SKM-1 treated with dmso at 0.1 percent for 144 hours (cell line): ENCODE results near the gene PRSS57.

Source experiments
- DNase-seq: peaks from one replicate; lab custom pipeline; 2025; ENCODE audit not compliant: unreplicated experiment; lab: John Stamatoyannopoulos, UW

PRSS57 gene

DNA sequence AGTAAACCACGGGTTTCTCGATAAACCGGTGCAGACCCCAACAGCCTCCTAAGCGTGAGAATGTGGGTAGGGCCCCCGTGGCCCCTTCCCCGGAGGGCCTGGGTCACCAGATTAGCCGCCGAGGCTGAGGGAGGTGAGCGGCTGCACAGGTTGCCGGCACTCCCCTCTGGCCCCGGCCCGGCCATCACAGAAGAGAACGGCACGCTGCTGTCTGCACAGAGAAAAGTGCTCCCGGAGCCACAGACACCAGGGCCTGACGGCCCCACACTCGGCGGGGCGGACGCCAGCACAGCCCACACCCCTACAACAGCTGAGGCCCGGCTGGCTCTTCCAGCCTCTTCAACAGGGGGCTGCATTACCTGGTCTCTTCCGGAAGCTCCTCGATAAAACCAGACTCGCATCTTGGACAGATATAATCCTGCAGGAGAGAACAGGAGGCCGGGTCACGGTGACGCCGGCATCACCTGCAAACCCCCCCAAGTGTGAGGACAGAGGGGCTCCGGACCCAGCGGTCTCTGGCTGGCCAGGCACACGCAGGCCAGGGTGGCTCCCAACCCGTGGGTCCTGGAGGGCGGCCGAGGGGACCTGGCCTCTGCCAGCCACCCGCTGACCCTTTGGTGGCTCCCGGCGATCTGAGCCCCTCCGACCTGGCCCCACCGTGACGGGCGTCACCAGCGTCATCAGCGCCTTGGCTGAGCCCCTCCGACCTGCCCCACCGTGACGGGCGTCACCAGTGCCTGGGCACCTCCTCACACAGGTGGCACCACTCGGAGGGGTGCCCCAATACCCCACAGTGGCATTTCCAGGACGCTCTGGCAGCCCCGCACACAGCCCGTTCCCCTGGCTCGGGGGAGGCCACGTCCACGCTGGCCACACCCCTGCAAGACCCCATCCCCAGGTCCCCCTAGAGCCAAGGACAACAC lies 42.5 kb downstream of the PRSS57 start:
- DNase-seq: no peak

DNA sequence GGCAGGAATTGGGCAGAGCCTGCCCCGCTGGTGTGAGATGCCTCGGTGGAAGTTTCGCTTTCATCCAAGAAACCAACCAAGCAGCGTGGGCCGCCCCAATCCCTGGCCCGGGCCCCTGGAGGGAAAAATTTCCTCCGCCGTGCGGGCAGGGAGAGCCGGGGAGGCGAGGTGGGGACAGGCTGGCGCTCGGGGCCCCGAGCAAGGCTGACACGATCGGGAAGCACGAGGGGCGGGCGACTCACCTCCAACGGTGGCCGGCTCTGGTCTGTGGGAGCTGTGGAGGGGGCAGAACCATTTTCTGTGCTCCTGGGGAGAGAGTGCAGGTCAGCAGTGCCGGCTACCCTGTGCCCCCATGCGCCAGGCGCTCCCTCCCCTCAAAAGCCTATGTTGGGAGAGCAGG lies 43.3 kb downstream of the PRSS57 start:
- DNase-seq: no peak

DNA sequence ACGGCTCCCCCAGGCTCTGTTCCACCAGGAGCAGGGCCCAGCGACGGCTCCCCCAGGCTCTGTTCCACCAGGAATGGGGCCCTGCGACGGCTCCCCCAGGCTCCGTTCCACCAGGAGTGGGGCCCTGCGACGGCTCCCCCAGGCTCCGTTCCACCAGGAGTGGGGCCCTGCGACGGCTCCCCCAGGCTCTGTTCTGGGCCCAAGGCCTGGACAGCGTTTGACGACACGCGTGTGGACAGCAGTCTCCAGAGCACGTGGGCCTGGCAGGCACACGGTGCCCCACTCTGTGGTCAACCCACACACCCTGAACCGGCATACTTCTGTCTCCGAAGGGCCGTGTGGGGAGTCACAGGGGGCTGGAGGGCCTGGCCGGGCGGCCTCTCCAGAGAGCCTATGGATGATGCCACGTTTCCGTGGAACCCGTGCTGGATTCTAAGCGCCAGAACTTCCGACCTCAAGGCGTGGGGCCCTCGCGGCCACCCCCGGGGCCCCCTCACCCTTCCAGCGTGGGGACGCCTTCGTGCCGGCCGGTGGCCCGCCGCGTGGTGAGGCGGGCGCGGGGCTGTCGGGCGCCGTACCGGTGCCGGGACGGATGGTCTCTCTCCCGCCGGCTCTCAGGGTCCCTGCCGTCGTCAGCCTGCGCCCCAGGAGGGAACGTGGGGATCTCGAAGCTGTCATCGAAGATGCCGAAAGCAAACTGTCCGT lies 44.0 kb downstream of the PRSS57 start:
- no peak for DNase-seq

DNA sequence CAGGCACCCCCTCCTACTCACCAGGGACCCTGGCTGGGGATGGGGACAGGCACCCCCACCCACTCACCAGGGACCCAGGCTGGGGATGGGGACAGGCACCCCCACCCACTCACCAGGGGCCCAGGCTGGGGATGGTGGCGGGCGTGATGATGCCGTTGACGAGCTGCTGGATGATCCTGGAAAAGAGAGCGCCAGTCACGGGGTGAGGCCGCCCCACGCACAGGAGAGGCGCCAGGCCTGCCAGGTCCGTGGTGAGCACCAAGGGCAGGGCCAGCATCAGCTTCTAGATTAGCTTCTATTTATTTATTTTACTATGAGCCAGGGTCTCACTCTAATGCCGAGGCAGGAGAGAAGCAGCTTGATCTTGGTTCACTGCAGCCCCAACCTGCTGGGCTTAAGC lies 45.1 kb downstream of the PRSS57 start:
- no peak for DNase-seq

DNA sequence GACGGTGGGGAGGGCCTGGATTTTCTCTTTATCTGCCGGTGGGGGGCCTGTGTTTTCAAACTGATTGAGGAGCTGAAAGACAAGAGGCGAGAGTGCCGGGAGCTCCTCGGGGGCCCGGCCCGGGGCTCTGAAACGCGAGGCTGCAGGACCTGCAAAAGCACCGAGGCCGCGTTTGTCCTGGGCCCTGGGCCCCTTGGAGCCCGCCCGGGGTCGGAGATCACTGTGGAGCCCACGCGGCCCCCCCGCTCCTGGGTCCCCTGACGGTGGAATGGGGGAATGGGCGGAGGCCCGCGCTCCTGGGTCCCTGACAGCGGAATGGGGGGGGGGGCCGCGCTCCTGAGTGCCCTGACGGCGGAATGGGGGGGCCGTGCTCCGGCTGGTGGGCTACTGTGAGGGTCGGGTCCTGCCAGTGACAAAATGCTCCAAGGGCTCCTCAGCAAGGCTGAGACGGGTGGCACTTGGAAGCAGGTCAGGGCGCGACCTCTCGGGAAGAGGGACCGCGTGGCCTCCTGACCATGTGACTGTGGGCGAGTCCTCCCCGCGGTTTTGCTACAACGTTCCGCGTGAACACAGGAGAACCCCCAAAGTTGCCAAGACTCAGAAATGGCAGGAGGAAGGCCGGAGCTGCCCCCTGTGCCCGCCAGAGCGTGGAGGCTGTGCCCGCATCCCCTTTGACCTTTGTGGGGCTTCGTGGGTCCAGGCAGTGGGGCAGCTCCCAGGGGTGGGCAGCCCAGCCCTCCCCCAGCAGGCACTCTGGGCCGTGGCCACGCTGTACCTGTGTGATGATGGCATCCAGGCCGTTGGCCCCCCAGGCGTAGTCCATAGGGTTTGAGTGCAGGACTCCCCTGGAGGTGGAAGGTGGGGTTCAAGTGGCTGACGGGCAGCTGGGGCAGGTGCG lies 46.1 kb downstream of the PRSS57 start:
- no peak for DNase-seq

DNA sequence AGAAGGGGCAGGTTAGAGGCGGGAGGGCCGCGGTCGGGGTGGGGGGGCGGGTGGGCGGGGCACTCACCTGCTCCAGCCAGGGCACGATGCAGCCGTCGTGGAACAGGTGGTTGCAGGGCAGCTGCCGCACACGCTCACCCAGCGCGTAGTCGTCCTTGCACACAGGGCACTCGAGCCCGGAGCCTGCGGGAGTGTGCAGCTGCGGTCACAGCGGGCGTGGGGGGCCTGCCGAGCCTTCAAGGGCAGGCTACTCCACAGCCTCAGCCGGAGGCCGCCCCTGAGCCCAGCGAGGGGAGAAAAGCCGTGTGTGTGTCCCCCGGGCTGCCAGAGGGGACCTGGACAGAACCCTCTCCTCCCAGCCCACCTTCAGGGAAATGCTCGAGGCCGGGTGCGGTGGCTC lies 46.9 kb downstream of the PRSS57 start:
- DNase-seq: no peak

DNA sequence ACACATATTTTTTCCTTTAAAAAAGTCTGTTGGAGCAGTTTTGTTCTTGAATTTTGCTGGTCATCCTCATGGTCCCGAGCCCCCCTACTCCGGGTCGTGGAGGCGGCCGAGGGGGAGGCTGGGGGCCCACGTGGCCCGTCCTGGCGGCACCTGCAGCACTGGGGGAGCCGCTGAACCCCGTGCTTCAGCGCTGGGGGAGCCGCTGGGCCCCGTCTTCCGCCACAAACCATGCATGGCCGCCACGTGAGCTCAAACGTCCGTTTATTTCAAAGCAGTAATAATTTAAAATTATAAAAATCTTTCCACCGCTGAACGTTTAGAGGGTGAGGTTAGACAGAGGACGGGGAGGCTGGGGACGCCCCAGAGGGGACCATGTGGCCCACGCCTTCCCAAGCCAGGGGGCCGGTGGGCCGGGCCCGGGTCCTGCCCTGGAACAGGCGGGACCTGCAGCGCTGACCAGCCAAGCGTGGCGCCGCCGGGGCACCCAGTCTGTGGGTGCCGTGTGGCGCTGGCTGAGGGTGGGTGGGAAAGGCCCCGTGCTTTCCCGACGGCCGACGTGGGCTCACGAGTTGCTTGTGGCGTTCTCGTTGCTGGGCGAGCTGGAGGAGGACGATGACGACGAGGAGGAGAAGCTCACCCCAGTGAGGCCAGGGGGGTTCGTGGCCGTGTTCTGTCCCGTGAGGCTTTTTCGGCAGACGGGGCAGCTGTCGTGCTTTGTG lies 47.5 kb downstream of the PRSS57 start:
- DNase-seq: no peak

DNA sequence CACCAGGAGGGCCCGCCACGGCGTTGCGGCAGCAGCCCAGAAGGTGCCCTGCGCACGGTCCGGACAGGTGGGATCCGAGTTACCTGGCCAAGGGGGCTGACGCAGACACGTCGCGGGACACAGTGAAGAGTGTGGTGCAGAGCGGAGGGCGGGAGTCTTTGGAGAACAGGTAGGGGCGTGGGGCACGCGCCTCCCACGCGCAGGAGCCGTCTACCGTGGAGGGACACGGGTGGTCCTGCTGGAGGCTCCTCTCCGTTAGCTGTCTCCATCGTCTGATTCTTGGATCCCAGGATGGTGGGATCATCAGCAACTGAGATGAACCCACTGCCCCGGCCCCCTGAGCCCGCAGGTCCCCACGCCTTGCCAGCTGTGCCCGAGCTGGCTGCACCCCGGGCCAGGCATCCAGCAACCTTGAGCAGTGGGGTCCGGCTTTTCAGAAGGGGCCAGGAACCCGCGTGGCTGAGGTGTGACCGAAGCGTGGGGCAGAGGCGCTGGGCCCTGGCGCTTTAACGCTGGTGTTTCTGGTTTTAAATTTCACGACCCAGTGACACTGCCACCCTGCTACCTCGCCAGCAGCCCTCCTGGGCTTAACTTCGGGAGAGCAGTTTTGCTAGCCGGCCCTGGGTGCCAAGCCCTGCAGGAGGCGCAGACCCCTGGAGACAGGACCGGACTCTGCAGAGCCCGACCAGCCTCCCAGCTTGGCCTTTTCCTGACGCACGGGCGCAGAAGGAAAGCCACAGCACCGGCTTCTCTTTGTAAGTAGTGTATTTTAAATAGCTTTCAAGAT lies 48.3 kb downstream of the PRSS57 start:
- DNase-seq: no peak

DNA sequence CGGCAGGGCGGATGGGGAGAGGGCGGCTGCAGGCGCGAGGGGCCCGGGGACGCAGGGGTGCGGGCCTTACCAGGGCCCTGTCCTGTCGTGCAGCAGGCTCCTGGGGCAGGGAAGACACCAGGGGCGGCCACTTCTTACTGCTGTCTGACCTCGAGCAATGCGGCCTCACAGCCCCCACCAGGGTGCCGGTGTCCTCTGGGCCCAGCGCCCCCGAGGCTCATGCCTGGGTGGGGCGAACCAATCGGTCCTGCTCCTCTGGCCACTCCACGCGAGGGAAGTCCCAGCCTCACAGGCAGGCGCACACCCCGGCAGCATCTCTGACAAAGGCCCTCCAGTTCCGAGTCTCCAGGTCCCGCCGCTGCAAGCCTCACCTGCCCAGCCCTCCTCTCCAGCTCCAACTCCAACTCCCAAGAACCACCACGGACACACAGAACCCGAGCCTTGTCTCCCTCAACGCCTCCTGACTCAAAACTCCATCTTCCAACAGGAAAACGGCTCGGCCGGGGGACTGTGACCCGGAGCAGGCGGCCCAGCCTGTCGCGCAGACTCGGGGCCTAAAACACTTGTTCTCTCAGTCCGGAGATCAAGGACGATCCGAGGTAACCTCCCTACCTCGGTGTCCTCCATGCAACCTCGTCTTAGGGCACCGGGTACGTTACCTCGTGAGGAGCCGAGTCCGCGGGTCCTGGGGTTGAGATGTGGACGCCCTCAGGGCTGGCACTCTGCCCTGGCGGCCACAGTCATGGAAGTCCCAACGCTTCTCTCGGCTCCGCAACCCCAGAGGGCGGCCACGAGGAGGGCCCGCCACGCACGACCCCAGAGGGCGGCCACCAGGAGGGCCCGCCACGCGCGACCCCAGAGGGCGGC lies 49.1 kb downstream of the PRSS57 start:
- DNase-seq: no peak

DNA sequence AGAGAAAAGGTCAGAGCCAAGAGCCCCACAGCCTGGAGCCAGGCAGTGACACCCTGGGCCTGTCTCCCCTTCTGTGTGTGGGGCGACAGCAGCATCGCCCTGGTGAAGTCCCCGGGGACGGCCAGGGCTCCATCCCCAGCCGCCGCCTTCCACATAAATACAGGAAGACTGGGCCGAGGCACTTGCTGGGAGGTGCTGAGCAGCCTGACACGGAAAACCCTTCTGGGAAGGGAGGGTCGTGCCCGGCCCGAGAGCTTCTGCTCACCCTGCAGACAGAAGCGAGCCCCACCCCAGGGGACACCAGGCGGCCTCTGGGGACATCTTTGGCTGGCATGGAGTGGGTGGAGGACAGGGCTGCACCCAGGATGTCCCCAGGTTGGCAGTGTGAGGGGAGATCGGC lies 50.5 kb downstream of the PRSS57 start:
- DNase-seq: no peak

DNA sequence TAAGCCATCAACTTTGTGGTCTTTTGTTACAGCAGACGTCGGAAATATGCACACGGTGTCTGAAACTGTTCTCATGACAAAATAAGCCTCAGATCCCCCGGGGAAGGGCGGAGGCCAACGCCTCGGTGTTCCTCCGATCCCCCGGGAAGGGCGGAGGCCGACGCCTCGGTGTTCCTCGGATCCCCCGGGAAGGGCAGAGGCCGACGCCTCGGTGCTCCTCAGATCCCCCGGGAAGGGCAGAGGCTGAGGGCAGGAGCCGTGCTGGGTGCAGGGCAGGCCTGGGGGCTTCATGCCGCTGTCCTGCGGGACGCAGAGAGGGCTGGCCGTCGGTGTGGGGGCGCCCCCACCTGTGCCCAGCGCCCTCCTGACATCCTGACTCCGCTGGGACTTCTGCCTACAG lies 50.9 kb downstream of the PRSS57 start:
- DNase-seq: no peak

DNA sequence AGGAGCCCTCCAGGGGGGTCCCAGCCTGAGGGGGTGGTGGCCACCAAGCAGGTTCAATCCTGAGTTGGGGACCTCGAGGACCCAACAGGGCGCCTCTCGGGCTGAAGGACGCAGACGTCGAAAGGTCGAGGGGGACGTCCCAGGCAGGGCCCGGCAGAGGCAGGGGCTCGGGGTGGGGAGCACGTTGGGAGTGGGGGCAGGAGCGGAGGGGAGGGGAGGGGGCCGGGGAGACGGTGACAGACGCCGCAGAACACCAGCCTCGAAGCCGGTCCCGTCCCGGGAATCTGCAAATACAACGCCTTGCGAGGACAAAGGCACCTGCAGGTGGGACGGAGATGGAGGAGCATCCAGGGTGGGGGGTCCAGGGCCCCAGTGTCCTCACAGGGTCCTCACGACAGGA lies 51.5 kb downstream of the PRSS57 start:
- DNase-seq: no peak

DNA sequence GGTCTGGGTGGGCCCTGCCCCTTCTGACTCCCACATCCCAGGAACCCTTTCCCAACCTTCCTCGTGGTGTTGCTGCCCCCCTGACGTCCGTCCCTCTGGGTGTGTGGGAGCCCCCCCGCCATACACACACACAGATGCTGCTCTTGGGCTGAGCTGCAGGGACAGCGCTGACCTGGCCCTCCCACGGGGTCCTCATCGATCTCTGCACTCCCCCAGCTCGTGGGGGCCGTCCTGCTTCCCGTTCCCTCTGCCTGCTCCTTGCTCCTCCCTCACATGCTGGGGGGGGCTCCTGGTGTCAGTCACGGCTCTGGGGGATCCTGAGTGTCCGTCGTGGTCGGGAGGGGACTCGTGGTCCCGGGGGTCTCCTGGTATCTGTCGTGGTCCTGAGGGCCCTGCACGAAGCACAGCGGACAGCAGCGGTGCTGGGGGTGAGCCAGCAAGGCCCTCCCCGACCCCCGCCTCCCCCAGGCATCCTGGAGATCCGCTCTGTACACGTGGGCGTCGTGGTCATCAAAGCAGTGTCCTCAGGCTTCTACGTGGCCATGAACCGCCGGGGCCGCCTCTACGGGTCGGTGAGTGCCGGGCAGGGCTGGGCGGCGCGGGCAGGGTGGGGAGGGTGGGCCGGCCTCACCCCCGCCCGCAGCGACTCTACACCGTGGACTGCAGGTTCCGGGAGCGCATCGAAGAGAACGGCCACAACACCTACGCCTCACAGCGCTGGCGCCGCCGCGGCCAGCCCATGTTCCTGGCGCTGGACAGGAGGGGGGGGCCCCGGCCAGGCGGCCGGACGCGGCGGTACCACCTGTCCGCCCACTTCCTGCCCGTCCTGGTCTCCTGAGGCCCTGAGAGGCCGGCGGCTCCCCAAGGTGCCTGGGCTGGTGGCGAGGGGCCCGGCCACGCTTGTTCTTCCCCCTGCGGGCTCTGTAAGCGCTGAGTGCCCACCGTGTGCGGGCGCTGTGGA lies 52.2 kb downstream of the PRSS57 start:
- no peak for DNase-seq

DNA sequence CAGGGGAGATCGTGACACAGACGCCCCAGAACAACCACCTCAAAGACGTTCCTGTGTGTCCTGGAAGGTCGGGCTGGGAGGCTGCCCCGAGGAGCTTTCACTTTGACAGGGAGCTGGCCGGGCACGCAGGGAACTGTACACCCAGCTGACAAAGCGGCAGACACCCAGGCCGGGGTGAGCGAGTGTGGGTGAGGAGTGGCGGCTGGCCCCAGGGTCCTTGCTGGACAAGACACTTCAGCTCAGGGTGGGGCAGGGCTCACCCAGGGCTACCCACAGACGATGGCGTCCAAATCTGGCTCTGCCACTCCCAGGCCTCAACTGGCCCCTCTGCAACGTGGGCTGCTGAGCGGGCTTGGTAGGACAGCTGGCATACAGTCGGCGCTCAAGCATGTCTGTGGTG lies 53.5 kb downstream of the PRSS57 start:
- DNase-seq: no peak

DNA sequence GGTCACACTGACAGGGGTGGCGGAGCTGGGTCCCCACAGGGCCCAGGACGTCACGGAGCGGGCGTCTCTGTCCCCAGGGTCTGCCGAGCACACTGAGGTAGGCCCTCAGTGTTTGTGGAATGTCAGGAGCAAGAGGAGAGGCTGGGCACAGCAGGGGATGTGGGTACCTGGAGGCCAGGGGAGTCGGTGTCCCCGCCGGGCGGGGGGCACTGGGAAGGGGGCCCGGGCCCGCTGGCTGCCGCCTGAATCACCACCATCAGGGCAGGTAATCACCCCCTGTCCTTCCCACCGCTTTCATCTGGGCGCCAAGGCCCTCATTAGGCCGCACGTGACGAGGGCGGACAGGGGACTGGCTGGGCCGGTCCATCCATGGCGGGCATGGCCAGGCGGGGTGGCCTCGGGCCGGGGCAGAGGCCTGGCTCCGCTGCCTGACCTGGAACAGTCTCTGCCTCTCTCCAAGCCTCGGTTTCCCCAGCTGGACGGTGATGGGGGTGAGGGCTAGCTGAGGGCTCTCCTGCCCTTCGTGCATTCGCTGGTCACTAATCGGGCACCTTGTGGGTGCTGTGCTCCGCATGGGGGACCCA lies 54.6 kb downstream of the PRSS57 start:
- DNase-seq: no peak

DNA sequence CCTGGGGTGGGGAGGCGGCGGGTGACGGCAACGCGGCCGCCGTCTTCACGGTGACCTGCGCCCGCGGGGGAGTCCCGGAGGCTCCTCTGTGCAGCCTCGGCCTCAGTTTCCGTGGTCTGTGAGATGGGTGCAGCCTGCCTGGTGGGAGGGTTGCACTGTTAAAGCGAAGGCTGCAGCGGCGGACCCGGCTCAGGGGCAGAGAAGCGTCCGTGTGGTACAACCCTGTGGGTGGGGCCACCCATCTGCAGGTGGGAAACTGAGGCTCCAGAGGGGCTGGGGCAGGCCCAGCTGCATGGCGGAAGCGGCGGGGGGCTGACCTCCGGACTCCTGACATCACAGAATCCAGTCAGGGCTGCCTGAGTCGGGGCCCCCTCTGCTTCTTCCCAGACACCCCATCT lies 55.1 kb downstream of the PRSS57 start:
- DNase-seq: no peak
